ENCODE measurements around the gene MYMK. TPM values are rescaled to one million over a fixed set of nuclear protein-coding genes. Genes with fewer than 3 reads are reported as not detected.

MYMK gene
- total RNA-seq, 1 donor from 2014 or later, result 0.89 TPM

- DNase-seq, result peak; percentile 31
These were observed 9.9 kb upstream of the MYMK start, which contains the start of gene ADAMTSL2 for GRCh38 chr9:133534346-133535291. TSS of gene ADAMTSL2 (plus strand) at chr9:133534704. CDS start at chr9:133536713, 2,009 bp downstream.

GRCh38 chr9:133533857-133534256, 9.1 kb upstream of the MYMK start:
- no peak for DNase-seq

GRCh38 chr9:133532937-133533668, 8.3 kb upstream of the MYMK start:
- DNase-seq, result no peak

DNA sequence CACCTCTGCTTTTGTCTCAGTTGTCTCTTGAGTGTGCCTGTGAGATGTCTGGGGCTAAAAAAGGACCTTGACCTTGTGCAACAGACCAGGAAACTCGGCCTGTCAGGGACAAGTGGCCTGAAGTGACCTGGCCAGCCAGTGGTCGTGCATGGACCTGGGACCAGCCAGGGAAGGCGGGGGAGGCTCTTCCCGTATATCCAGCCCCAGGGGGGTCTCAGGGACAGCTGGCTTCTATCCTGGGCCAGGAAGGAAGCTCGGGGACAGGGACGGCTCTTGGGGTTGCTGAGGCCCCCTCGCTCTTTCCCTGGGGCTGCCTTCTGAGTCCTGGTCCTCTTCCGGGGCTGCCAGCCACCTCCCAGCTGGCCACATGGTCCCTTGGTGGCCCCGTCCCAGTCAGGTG, 6.5 kb upstream of the MYMK start:
- DNase-seq, result no peak

GRCh38 chr9:133529874-133530273, 5.1 kb upstream of the MYMK start:
- DNase-seq, result no peak

DNA sequence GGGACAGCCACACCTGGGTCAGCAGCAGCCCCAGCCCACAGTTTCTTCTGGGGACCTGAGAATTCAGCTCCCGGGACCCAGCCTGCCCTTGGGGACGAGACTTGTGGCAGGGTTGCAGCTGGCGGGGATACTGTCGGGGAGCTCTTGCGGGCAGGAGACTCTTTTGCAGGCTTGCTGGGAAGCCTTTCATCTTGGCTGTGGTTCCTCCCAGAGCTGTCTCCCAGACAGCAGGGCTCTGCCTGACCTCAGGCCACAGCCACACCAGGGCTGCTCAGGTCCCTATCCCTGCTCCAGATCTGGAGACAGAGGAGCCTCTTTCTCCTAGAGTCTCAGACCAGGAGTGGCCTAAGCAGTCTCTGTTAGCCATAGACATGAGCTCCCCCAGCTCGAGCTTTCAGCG, 4.7 kb upstream of the MYMK start:
- no peak for DNase-seq

- no peak for DNase-seq
These were observed 4.1 kb upstream of the MYMK start for GRCh38 chr9:133528876-133529241.

GRCh38 chr9:133528001-133528875, 3.5 kb upstream of the MYMK start:
- DNase-seq, result no peak

DNA sequence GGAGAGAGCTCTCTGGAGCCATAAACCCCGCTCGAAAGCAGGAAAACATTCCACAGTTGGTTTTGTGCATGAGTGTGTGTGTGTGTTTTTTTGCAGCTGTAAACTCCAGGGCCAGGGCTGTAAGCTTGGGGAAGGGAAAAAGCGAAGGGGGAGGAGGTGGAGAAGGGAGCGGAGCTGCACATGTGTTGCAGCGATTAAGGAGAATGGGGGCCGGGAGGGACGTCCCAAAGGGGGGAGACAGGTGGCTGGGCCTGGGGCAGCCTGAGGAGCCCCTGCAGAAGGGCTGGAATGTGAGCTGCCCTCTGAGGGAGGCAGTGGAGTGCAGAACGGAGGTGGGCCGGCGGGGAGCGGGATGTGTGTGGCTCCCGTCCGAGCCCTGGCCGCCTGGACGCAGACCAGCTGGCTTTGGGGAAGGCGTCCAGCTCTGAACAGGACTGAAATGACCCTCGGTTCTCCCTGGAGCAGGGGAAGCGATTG, 2.7 kb upstream of the MYMK start:
- DNase-seq, result peak; percentile 57

DNA sequence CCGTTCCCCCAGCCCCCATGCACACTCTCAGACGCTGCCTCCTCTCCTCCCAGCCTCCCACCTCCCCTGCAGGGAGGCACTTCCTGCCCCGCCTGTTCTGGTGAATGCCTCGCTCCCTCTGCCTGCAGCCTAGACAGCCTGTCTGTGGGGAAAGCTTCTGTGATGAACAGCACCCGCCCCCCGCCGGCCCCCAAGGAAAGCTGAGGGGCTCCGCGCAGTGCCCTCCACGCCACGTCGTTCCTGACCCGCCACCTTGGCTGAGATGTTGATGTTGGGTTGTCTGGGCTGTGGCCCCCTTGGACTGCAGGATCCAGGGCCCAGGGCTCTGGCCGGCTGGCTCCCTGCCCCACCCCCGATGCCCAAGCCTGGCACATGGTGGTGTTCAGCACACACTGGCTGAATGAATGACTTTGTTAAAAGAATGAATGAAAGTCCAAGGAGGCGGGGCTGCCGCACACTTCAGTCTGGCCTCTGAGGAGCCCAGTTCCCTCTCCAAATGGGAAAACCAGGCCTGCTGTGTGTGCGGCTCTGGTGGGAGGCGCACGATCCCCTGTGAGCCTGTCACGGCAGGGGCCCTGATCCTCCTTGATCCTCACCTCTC, 2.1 kb upstream of the MYMK start:
- DNase-seq, result no peak

- DNase-seq, result no peak
These were observed 918 bp upstream of the MYMK start for GRCh38 chr9:133525677-133526076.

- DNase-seq, result no peak
These were observed 613 bp downstream of the MYMK start for GRCh38 chr9:133524146-133524545.

GRCh38 chr9:133523106-133523505, 1.7 kb downstream of the MYMK start:
- no peak for DNase-seq

DNA sequence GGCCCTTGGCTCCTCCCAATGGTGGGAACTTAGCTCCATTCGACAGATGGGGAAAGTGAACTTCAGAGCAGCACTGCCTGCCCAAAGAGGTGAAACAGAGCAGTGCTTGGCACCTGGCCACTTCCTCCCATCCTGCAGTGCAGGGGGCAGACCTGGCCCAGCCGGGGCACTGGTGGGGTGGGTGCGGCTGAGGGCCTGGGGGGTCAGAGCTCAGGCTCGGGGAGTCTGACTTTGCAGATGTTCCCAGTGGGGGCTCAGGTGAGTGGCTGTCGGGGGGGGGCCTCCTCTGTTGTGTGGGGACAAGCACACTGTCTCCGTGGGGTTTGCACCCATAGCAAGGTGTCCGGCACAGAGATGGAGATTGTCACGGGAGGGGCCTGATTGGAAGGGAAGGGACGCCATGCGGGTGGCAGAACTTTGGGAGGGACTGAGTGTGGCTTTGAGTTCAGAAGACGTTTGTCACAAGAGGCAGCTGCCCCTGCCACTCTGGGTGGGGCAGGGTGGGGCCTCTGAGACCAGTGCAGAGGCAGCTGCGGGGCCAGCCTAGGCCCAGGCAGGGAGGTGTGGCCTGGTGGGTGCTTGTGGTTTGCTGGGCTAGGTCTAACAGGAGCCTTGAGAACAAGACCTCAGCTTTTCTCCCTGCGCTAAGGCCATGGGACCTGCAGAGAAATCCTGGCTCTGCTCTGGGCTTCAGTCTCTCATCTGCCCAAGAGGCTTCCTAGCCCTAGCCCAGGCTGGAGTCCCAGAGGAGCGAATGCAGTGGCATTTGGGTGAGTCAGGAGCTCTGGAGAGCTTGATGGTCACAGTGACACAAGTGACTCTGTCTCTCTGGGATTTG, 2.5 kb downstream of the MYMK start:
- DNase-seq, result no peak

GRCh38 chr9:133521122-133522072, 3.4 kb downstream of the MYMK start:
- no peak for DNase-seq

DNA sequence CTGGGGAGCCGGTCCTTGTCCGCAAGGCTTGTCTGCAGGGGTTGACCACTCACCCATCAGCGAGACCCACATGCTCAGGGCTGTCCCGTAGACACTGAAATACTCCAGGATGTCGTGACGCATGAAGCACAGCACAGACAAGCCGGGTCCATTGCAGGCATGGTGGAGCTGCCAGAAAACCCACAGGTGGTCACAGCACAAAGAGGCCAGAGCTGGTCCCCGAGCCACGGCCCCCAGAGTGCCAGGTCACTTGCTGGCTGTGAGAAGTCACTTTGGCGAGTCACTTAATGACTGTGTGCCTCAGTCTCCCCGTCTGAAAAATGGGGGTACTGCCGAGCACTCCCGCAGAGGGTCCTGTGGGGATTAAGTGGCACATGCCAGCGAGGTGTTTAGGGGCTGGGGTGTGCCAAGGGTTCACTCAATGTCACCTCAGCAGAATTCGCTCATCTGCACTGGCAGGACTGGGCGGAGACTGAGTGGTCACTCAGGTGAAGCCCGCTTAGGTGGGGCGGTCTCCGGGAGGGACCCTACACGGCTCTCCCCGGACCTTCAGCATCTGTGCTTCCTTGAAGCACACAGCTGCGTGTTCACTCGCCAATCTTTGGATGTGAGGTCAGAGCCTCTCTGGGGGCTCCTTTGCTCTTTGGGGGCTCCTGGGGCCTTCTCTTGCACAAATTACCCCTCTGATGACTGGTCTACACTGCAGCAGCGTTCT, 4.5 kb downstream of the MYMK start:
- DNase-seq, result no peak

- no peak for DNase-seq
These were observed 5.1 kb downstream of the MYMK start for GRCh38 chr9:133519693-133520092.

- DNase-seq, result no peak
These were observed 5.9 kb downstream of the MYMK start for GRCh38 chr9:133518706-133519449.
